Gastrocnemius medialis (tissue), 4 donors: ENCODE data around the gene FBXO46.

Experiments
- POLR2A ChIP-seq, 2 donors: fragments of 450-650 bp; IDR thresholded peaks; one replicate each; pipeline ENCODE4 v1.6.1; 2017; ENCODE audit warnings: antibody characterized with exemption in 2 of 2, mild to moderate bottlenecking in 2 of 2, moderate library complexity in 2 of 2
- TF ChIP-seq, protein P1 (sequence below), 5 experiments: fragments of 450-650 bp in 3 of 5; fragments of 200-600 bp in 2 of 5; sonication (generic) in 2 of 5; IDR thresholded peaks in 4 of 5; conservative IDR thresholded peaks in 1 of 5; 1 replicate in 4 of 5; 2 replicates in 1 of 5; pipeline ENCODE4 v1.5.1; 2016 to 2019; ENCODE audit warnings: antibody characterized with exemption in 5 of 5, mild to moderate bottlenecking in 3 of 5, moderate library complexity in 3 of 5

DNA sequence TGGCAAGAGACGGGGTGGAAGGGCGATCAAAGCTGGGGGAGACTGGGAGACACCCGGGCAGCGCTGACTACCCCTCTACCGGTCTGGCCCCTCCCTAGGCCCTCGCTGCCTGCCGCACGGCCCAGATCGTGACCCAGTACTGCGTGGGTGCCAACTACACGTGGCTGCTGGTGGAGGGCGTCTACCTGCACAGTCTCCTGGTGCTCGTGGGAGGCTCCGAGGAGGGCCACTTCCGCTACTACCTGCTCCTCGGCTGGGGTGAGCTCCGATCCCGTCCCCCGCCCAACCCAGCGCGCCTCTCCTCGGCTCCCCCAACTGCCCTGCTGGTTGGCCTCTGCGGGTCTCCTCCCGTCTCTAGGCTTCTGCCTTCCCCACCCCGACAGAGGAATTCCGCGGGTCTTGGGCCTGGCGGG is 53.8 kb downstream of the FBXO46 start:
- TF ChIP-seq, protein P1, sequence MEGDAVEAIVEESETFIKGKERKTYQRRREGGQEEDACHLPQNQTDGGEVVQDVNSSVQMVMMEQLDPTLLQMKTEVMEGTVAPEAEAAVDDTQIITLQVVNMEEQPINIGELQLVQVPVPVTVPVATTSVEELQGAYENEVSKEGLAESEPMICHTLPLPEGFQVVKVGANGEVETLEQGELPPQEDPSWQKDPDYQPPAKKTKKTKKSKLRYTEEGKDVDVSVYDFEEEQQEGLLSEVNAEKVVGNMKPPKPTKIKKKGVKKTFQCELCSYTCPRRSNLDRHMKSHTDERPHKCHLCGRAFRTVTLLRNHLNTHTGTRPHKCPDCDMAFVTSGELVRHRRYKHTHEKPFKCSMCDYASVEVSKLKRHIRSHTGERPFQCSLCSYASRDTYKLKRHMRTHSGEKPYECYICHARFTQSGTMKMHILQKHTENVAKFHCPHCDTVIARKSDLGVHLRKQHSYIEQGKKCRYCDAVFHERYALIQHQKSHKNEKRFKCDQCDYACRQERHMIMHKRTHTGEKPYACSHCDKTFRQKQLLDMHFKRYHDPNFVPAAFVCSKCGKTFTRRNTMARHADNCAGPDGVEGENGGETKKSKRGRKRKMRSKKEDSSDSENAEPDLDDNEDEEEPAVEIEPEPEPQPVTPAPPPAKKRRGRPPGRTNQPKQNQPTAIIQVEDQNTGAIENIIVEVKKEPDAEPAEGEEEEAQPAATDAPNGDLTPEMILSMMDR (IDR thresholded peaks at IDR 0.05 in 4 of 5, conservative IDR thresholded peaks at IDR 0.05 in 1 of 5), result no peak
- no peak for TF ChIP-seq POLR2A (IDR thresholded peaks at IDR 0.05)
